ENCODE data around the gene ASB18.

ASB18 gene

GRCh38 chr2:236295481-236295880, 31.3 kb upstream of the ASB18 start:
- DNase-seq = no peak
- no peaks in the 10 kb centered on the region; the same call in 1 of the 2 replicates for H3K9me3 ChIP-seq
- peaks cover 9% of the 10 kb centered on the region for H3K27me3 ChIP-seq
- no peaks in the 10 kb centered on the region for H3K4me1 ChIP-seq
- no peak overlapping the region for H3K4me3 ChIP-seq (ENCODE audit: low read depth, low read length)
- TF ChIP-seq, protein P1, sequence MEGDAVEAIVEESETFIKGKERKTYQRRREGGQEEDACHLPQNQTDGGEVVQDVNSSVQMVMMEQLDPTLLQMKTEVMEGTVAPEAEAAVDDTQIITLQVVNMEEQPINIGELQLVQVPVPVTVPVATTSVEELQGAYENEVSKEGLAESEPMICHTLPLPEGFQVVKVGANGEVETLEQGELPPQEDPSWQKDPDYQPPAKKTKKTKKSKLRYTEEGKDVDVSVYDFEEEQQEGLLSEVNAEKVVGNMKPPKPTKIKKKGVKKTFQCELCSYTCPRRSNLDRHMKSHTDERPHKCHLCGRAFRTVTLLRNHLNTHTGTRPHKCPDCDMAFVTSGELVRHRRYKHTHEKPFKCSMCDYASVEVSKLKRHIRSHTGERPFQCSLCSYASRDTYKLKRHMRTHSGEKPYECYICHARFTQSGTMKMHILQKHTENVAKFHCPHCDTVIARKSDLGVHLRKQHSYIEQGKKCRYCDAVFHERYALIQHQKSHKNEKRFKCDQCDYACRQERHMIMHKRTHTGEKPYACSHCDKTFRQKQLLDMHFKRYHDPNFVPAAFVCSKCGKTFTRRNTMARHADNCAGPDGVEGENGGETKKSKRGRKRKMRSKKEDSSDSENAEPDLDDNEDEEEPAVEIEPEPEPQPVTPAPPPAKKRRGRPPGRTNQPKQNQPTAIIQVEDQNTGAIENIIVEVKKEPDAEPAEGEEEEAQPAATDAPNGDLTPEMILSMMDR (IDR thresholded peaks at IDR 0.05; ENCODE audit: low read depth, low read length) = no peak
- H3K36me3 ChIP-seq = no peaks in the 10 kb centered on the region

GRCh38 chr2:236294647-236295046, 30.4 kb upstream of the ASB18 start:
- Histone ChIP-seq H3K9me3 (no peaks in the 10 kb centered on the region; the same call in 1 of the 2 replicates), H3K27me3 (peaks cover 9% of the 10 kb centered on the region), H3K4me3 (ENCODE audit: low read depth, low read length) (no peak overlapping the region), H3K36me3 (no peaks in the 10 kb centered on the region), H3K4me1 (no peaks in the 10 kb centered on the region)
- TF ChIP-seq, protein P1 (IDR thresholded peaks at IDR 0.05; ENCODE audit: low read depth, low read length) = no peak
- DNase-seq = no peak

DNA sequence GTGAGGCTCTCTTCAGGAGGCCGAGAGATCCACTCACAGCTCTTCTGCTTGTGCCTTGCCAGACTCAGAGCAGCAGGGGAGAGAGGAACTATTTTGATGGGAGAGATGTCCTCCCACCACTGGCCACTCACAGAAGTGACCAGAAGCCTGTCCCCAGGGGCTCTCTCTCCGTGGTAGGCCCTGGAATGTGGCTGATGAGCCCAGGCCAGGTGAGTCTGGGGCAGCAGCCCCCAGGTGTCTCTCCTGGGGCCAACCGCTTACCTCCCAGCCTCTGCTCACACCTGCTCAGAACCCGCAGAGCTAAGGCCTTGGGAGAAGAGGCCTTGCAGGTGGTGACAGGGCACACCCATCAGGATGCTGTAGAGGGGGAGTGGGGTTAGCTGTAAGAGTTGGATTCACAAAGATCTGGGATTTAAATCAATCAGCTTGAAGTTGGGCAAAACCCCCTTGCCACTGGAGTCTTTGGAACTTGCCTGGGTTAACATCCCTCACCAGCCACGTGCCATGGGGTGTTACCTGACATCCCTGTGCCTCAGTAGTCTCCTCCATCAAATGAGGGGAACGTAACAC, 29.1 kb upstream of the ASB18 start:
- Histone ChIP-seq H3K36me3 (no peaks in the 10 kb centered on the region), H3K4me1 (no peaks in the 10 kb centered on the region), H3K4me3 (ENCODE audit: low read depth, low read length) (no peak overlapping the region), H3K27me3 (peaks cover 6% of the 10 kb centered on the region), H3K9me3 (no peaks in the 10 kb centered on the region; the same call in 1 of the 2 replicates)
- no peak for DNase-seq
- TF ChIP-seq, protein P1 (IDR thresholded peaks at IDR 0.05; ENCODE audit: low read depth, low read length) = no peak

DNA sequence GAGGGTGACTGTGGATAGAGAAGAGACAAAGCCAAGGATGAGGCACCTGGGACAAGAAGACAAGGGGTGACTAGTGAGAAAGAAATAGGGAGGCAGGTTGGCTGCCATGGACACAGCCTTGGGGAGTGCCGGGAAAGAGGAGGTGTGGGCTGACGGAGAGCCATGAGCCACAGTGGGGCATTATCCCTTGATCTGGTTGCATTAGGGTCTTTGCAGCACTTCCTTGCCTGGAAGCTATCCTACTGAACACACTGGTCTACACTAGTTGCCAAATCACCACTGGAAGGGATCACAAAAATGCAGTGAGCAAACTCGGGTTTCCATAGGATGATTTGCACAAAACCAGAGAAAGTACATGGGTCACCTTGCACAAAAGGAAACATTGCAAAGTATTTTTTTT, 27.7 kb upstream of the ASB18 start:
- H3K9me3 ChIP-seq = no peaks in the 10 kb centered on the region; the same call in 1 of the 2 replicates
- H3K4me3 ChIP-seq (ENCODE audit: low read depth, low read length) = no peak overlapping the region
- no peak for DNase-seq
- TF ChIP-seq, protein P1 (IDR thresholded peaks at IDR 0.05; ENCODE audit: low read depth, low read length) = no peak
- H3K4me1 ChIP-seq = no peaks in the 10 kb centered on the region
- H3K36me3 ChIP-seq = no peaks in the 10 kb centered on the region
- H3K27me3 ChIP-seq = peaks cover 6% of the 10 kb centered on the region

DNA sequence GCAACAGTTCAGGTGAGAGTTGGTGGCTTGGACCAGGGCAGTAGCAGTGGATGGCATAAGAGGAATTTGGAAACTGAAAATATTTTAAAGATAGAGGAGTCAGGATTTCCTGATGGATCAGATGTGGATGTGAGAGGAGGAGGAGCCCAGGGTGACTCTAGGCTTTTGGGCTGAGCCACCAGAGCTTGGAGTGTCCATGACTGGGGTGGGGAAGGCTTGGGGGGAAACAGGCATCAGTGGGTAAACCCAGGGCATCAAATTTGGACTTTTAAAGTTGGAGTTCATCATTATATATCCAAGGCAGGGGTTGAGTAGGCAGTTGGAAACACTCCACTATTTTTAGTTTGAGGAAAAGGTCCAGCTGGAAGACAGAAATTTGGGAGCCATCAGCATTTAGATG, 27.3 kb upstream of the ASB18 start:
- Histone ChIP-seq H3K9me3 (no peaks in the 10 kb centered on the region; the same call in 1 of the 2 replicates), H3K36me3 (no peaks in the 10 kb centered on the region), H3K27me3 (peaks cover 6% of the 10 kb centered on the region), H3K4me3 (ENCODE audit: low read depth, low read length) (no peak overlapping the region), H3K4me1 (no peaks in the 10 kb centered on the region)
- TF ChIP-seq, protein P1 (IDR thresholded peaks at IDR 0.05; ENCODE audit: low read depth, low read length) = no peak
- DNase-seq = no peak

- Histone ChIP-seq H3K36me3 (no peaks in the 10 kb centered on the region), H3K4me1 (no peaks in the 10 kb centered on the region), H3K4me3 (ENCODE audit: low read depth, low read length) (no peak overlapping the region), H3K9me3 (no peaks in the 10 kb centered on the region; the same call in 1 of the 2 replicates), H3K27me3 (peaks cover 2% of the 10 kb centered on the region)
- TF ChIP-seq, protein P1 (IDR thresholded peaks at IDR 0.05; ENCODE audit: low read depth, low read length) = no peak
- DNase-seq = no peak
These were observed 26.7 kb upstream of the ASB18 start for GRCh38 chr2:236290742-236291425.
